ENCODE results near the gene WDR33. TPM values are rescaled to one million over a fixed set of nuclear protein-coding genes. Genes with fewer than 3 reads are reported as not detected.

Gene WDR33
- total and polyA plus RNA-seq, 10 of the 15 experiments (the other 5 are each of a cell fraction or from before 2014, with no cell fraction given): 29.2 to 73.8 (median 45.6) TPM

DNA sequence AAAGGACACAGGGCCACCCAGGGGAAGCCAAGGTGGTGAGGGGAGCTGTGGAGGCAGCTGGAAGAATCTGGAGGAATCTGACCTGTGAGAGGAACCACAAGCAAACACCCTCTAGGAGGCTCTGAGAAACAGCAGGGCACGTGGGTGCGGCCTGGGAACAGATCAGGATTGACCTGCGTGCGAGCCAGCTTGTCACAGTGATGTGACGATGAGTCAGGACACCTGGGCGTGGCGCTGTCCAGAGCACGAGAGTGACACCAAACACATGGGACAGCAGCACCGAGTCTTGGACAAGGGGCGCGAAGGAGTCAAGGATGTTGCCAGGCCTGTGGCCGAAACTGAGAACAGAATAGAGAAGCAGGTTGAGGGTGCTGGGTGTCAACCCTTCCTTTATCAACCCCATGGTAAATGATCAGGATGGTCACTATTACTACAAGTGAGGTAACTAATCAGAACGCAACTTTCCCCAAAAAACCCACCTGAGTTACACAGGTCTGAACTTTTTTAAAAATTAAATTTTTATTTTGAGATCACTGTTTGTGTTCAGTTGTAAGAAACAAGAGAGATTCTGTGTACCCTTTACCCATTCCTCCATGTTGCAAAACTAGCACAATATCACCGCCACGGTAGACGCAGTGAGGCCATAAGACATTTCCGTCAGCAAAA lies 110.3 kb downstream of the WDR33 start (continued):
- TF ChIP-seq SMC3 (IDR thresholded peaks at IDR 0.05; ENCODE audit: borderline replicate concordance, low read length): peak; percentile 13; the same call in 1 of the 2 replicates
- TF ChIP-seq ZNF217 (IDR thresholded peaks at IDR 0.05): peak; percentile 77; the same call in 1 of the 2 replicates
- no peak for TF ChIP-seq CHD1 (IDR thresholded peaks at IDR 0.05; ENCODE audit: low read depth, low read length)
- no peak for TF ChIP-seq CUX1 (IDR thresholded peaks at IDR 0.05; ENCODE audit: insufficient replicate concordance, low read depth, low read length)
- TF ChIP-seq EP300 (IDR thresholded peaks at IDR 0.05; ENCODE audit: borderline replicate concordance in 1 of 2, control insufficient read depth in 1 of 2, low read depth in 2 of 2, low read length in 2 of 2): peak; percentile 54 to 90; a peak in 3 of 4 replicates
- peak; percentile 81 for TF ChIP-seq CHD2 (IDR thresholded peaks at IDR 0.05; ENCODE audit: borderline replicate concordance, low read depth, low read length)
- TF ChIP-seq HDAC2 (IDR thresholded peaks at IDR 0.05): no peak
- TF ChIP-seq, protein P1, sequence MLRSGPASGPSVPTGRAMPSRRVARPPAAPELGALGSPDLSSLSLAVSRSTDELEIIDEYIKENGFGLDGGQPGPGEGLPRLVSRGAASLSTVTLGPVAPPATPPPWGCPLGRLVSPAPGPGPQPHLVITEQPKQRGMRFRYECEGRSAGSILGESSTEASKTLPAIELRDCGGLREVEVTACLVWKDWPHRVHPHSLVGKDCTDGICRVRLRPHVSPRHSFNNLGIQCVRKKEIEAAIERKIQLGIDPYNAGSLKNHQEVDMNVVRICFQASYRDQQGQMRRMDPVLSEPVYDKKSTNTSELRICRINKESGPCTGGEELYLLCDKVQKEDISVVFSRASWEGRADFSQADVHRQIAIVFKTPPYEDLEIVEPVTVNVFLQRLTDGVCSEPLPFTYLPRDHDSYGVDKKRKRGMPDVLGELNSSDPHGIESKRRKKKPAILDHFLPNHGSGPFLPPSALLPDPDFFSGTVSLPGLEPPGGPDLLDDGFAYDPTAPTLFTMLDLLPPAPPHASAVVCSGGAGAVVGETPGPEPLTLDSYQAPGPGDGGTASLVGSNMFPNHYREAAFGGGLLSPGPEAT (IDR thresholded peaks at IDR 0.05; ENCODE audit: low read depth): peak; percentile 73
- no peak for TF ChIP-seq ZZZ3 (IDR thresholded peaks at IDR 0.05; ENCODE audit: control insufficient read depth, insufficient read length, low read depth)
- TF ChIP-seq USF2 (IDR thresholded peaks at IDR 0.05; ENCODE audit: borderline replicate concordance, low read depth, low read length): no peak; the same call in 1 of the 2 replicates
- TF ChIP-seq, protein P2, sequence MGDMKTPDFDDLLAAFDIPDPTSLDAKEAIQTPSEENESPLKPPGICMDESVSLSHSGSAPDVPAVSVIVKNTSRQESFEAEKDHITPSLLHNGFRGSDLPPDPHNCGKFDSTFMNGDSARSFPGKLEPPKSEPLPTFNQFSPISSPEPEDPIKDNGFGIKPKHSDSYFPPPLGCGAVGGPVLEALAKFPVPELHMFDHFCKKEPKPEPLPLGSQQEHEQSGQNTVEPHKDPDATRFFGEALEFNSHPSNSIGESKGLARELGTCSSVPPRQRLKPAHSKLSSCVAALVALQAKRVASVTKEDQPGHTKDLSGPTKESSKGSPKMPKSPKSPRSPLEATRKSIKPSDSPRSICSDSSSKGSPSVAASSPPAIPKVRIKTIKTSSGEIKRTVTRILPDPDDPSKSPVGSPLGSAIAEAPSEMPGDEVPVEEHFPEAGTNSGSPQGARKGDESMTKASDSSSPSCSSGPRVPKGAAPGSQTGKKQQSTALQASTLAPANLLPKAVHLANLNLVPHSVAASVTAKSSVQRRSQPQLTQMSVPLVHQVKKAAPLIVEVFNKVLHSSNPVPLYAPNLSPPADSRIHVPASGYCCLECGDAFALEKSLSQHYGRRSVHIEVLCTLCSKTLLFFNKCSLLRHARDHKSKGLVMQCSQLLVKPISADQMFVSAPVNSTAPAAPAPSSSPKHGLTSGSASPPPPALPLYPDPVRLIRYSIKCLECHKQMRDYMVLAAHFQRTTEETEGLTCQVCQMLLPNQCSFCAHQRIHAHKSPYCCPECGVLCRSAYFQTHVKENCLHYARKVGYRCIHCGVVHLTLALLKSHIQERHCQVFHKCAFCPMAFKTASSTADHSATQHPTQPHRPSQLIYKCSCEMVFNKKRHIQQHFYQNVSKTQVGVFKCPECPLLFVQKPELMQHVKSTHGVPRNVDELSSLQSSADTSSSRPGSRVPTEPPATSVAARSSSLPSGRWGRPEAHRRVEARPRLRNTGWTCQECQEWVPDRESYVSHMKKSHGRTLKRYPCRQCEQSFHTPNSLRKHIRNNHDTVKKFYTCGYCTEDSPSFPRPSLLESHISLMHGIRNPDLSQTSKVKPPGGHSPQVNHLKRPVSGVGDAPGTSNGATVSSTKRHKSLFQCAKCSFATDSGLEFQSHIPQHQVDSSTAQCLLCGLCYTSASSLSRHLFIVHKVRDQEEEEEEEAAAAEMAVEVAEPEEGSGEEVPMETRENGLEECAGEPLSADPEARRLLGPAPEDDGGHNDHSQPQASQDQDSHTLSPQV (IDR thresholded peaks at IDR 0.05): no peak; the same call in 1 of the 2 replicates
- peak; percentile 73; the same call in 1 of the 2 replicates for TF ChIP-seq NBN (IDR thresholded peaks at IDR 0.05)
- TF ChIP-seq WRNIP1 (IDR thresholded peaks at IDR 0.05; ENCODE audit: borderline replicate concordance, low read depth, low read length): no peak
- peak; percentile 70; the same call in 1 of the 2 replicates for TF ChIP-seq STAT1 (conservative IDR thresholded peaks at IDR 0.05)
- TF ChIP-seq EGR1 (IDR thresholded peaks at IDR 0.05; ENCODE audit: borderline replicate concordance in 1 of 2, low read depth in 2 of 2, low read length in 2 of 2): no peak
